DOHH2 (cell line): Measurements from ENCODE around the gene FAM171A1.
"Not testable (repeated sequence)": the region's sequence is repeated elsewhere in the genome, so short reads cannot be mapped to it uniquely, and the experiment has no call there.

Experiments
- H3F3A ChIP-seq: fragments of 200-600 bp; sonication (generic), shearing (Covaris generic); 2 replicates; pipeline ENCODE4 v1.6.0; 2016; ENCODE audit warnings: antibody characterized with exemption, mild to moderate bottlenecking; ENCODE audit not compliant: control insufficient read depth, insufficient read depth
- H3K27ac ChIP-seq: fragments of 200-600 bp; sonication (generic); 2 replicates; pipeline ENCODE4 v1.5.1; 2014; ENCODE audit warnings: low read depth, mild to moderate bottlenecking, low read length, moderate library complexity
- H3K27me3 ChIP-seq: fragments of 200-600 bp; sonication (generic); 2 replicates; pipeline ENCODE4 v1.6.1; 2014; ENCODE audit warnings: mild to moderate bottlenecking, low read length, mixed read lengths; ENCODE audit not compliant: control insufficient read depth
- H3K36me3 ChIP-seq: fragments of 200-600 bp; sonication (generic); 2 replicates; pipeline ENCODE4 v1.6.1; 2014; ENCODE audit warnings: mild to moderate bottlenecking, low read length, moderate library complexity, mixed read lengths; ENCODE audit not compliant: control insufficient read depth
- H3K4me1 ChIP-seq: fragments of 200-600 bp; sonication (generic); 2 replicates; pipeline ENCODE4 v1.6.1; 2014; ENCODE audit warnings: mild to moderate bottlenecking, low read length, mixed read lengths; ENCODE audit not compliant: control insufficient read depth
- H3K4me2 ChIP-seq: fragments of 200-600 bp; sonication (generic); 2 replicates; pipeline ENCODE4 v1.6.0; 2014; ENCODE audit warnings: mild to moderate bottlenecking, low read length, moderate library complexity
- H3K4me3 ChIP-seq: fragments of 200-600 bp; sonication (generic); 2 replicates; pipeline ENCODE4 v1.5.1; 2014; ENCODE audit warnings: mild to moderate bottlenecking, low read length, mixed read lengths
- H3K79me2 ChIP-seq: fragments of 200-600 bp; sonication (generic); 2 replicates; pipeline ENCODE4 v1.6.1; 2014; ENCODE audit warnings: mild to moderate bottlenecking, low read length, mixed read lengths; ENCODE audit not compliant: control insufficient read depth
- H3K9me2 ChIP-seq: fragments of 200-600 bp; sonication (generic); replicated peaks from 2 replicates; pipeline ENCODE4 v1.6.1; 2014; ENCODE audit warnings: mild to moderate bottlenecking, low read length, mixed read lengths; ENCODE audit not compliant: control insufficient read depth
- H3K9me3 ChIP-seq: fragments of 200-600 bp; sonication (generic); 2 replicates; pipeline ENCODE4 v1.6.1; 2014; ENCODE audit warnings: antibody characterized with exemption, low read length, mixed read lengths; ENCODE audit not compliant: control insufficient read depth, insufficient read depth
- H4K20me1 ChIP-seq: fragments of 200-600 bp; sonication (generic); 2 replicates; pipeline ENCODE4 v1.6.0; 2014; ENCODE audit warnings: low read depth, mild to moderate bottlenecking, antibody characterized with exemption, low read length, moderate library complexity; ENCODE audit not compliant: control insufficient read depth, insufficient read depth
- CTCF ChIP-seq: fragments of 200-600 bp; sonication (generic); IDR thresholded peaks from one replicate; pipeline ENCODE4 v1.5.1; 2014; ENCODE audit warnings: antibody characterized with exemption, mild to moderate bottlenecking, low read depth, low read length; ENCODE audit not compliant: poor library complexity, severe bottlenecking
- EZH2phosphoT487 ChIP-seq: fragments of 200-600 bp; sonication (generic); IDR thresholded peaks from 2 replicates; pipeline ENCODE4 v1.6.1; 2017; ENCODE audit warnings: borderline replicate concordance, mild to moderate bottlenecking, antibody characterized with exemption, low read length, moderate library complexity, mixed read lengths

FAM171A1 gene

GRCh38 chr10:15209827-15210509 is 161.1 kb downstream of the FAM171A1 start:
- H3K9me2 ChIP-seq: no peaks in the 10 kb centered on the region
- H3K4me2 ChIP-seq: no peak overlapping the region
- H3K79me2 ChIP-seq: no peaks in the 10 kb centered on the region
- 0 out of 2 replicates have a peak, but pooled peaks cover 3% of the 10 kb centered on the region for H3K4me1 ChIP-seq
- no peak overlapping the region for H3K27ac ChIP-seq
- H3K27me3 ChIP-seq: no peaks in the 10 kb centered on the region
- H4K20me1 ChIP-seq: no peaks in the 10 kb centered on the region
- H3K4me3 ChIP-seq: no peak overlapping the region
- H3K9me3 ChIP-seq: no peaks in the 10 kb centered on the region
- no peaks in the 10 kb centered on the region for H3K36me3 ChIP-seq
- H3F3A ChIP-seq: no peaks in the 10 kb centered on the region
- no peak for TF ChIP-seq EZH2phosphoT487
- TF ChIP-seq CTCF: peak; percentile 94

GRCh38 chr10:15208221-15208620 is 162.9 kb downstream of the FAM171A1 start:
- Histone ChIP-seq H3K27ac (no peak overlapping the region), H3K9me2 (no peaks in the 10 kb centered on the region), H3K79me2 (no peaks in the 10 kb centered on the region), H3K9me3 (no peaks in the 10 kb centered on the region), H3K4me3 (no peak overlapping the region), H3K27me3 (no peaks in the 10 kb centered on the region), H3K36me3 (no peaks in the 10 kb centered on the region), H3K4me1 (0 out of 2 replicates have a peak, but pooled peaks cover 3% of the 10 kb centered on the region), H3K4me2 (no peak overlapping the region), H4K20me1 (no peaks in the 10 kb centered on the region), H3F3A (no peaks in the 10 kb centered on the region)
- no peak for TF ChIP-seq CTCF
- no peak for TF ChIP-seq EZH2phosphoT487

- not testable (repeated sequence) for H3K4me1 ChIP-seq, H3K9me3 ChIP-seq, H3K27ac ChIP-seq, H4K20me1 ChIP-seq, H3F3A ChIP-seq, H3K9me2 ChIP-seq, H3K27me3 ChIP-seq, H3K79me2 ChIP-seq, H3K4me3 ChIP-seq, H3K36me3 ChIP-seq, H3K4me2 ChIP-seq
Observed at GRCh38 chr10:15207410-15207809, 163.7 kb downstream of the FAM171A1 start.

- Histone ChIP-seq H3K36me3 (no peaks in the 10 kb centered on the region), H3K4me3 (no peak overlapping the region), H4K20me1 (no peaks in the 10 kb centered on the region), H3K9me2 (no peaks in the 10 kb centered on the region), H3K4me2 (no peak overlapping the region), H3K79me2 (no peaks in the 10 kb centered on the region), H3K27ac (no peak overlapping the region), H3F3A (no peaks in the 10 kb centered on the region), H3K4me1 (no peaks in the 10 kb centered on the region), H3K9me3 (no peaks in the 10 kb centered on the region), H3K27me3 (no peaks in the 10 kb centered on the region)
- TF ChIP-seq EZH2phosphoT487: no peak
- no peak for TF ChIP-seq CTCF
Observed at GRCh38 chr10:15202639-15203038, 168.4 kb downstream of the FAM171A1 start.

- H3K4me3 ChIP-seq, H4K20me1 ChIP-seq, H3K27me3 ChIP-seq, H3K4me1 ChIP-seq, H3K9me3 ChIP-seq, H3K79me2 ChIP-seq, H3K4me2 ChIP-seq, H3F3A ChIP-seq, H3K27ac ChIP-seq, H3K9me2 ChIP-seq, H3K36me3 ChIP-seq: not testable (repeated sequence)
Observed at GRCh38 chr10:15202301-15202621, 168.8 kb downstream of the FAM171A1 start.
